Measurements from ENCODE around the gene SEMA4G.
A peak's percentile ranks its signal among the peaks of the same experiment; 100 is the strongest.

SEMA4G gene

GRCh38 chr10:100986952-100987684, 17.8 kb downstream of the SEMA4G start, which contains the start of the genes MRPL43 and TWNK:
Gene MRPL43, minus strand, starts transcription at chr10:100987497. Its CDS starts 54 bp downstream, at chr10:100987443.
Gene TWNK, plus strand, starts transcription at chr10:100987543. Its CDS starts 668 bp downstream, at chr10:100988211.
- Histone ChIP-seq H3K27ac (ENCODE audit: low read depth, low read length) (peak within 1 kb of the TSS; percentile 53), H3K27me3 (ENCODE audit: control insufficient read depth in 1 of 2, insufficient read depth in 2 of 2, low read length in 2 of 2) (no peaks in the 10 kb centered on the region), H3K4me1 (ENCODE audit: control insufficient read depth in 1 of 2, insufficient read depth in 2 of 2, low read length in 2 of 2) (peaks cover 28 to 31% of the 10 kb centered on the region in 2 donors), H3K9me3 (ENCODE audit: control insufficient read depth in 1 of 2, low read length in 2 of 2) (no peaks in the 10 kb centered on the region), H3K4me3 (ENCODE audit: low read depth in 1 of 2, low read length in 2 of 2) (peak within 1 kb of the TSS; percentile 92 to 94), H3K9ac (ENCODE audit: low read depth in 1 of 2, low read length in 2 of 2) (peak within 1 kb of the TSS; percentile 79 to 85), H3K36me3 (ENCODE audit: control insufficient read depth in 1 of 2, insufficient read depth in 2 of 2, low read length in 2 of 2) (peaks cover 13 to 38% of the 10 kb centered on the region in 2 donors)

GRCh38 chr10:100987685-100988049, 18.4 kb downstream of the SEMA4G start:
- Histone ChIP-seq H3K27me3 (ENCODE audit: control insufficient read depth in 1 of 2, insufficient read depth in 2 of 2, low read length in 2 of 2) (no peaks in the 10 kb centered on the region), H3K4me3 (ENCODE audit: low read depth in 1 of 2, low read length in 2 of 2) (peak overlapping the region; percentile 92 to 94), H3K9me3 (ENCODE audit: control insufficient read depth in 1 of 2, low read length in 2 of 2) (no peaks in the 10 kb centered on the region), H3K27ac (ENCODE audit: low read depth, low read length) (no peak overlapping the region), H3K9ac (ENCODE audit: low read depth in 1 of 2, low read length in 2 of 2) (peak overlapping the region; percentile 48 to 85), H3K4me1 (ENCODE audit: control insufficient read depth in 1 of 2, insufficient read depth in 2 of 2, low read length in 2 of 2) (peaks cover 28 to 31% of the 10 kb centered on the region in 2 donors), H3K36me3 (ENCODE audit: control insufficient read depth in 1 of 2, insufficient read depth in 2 of 2, low read length in 2 of 2) (peaks cover 13 to 33% of the 10 kb centered on the region in 2 donors)

GRCh38 chr10:100988166-100988565, 18.9 kb downstream of the SEMA4G start:
- Histone ChIP-seq H3K36me3 (ENCODE audit: control insufficient read depth in 1 of 2, insufficient read depth in 2 of 2, low read length in 2 of 2) (peaks cover 15 to 32% of the 10 kb centered on the region in 2 donors), H3K4me3 (ENCODE audit: low read depth in 1 of 2, low read length in 2 of 2) (peak overlapping the region; percentile 92 to 94), H3K27ac (ENCODE audit: low read depth, low read length) (no peak overlapping the region), H3K9me3 (ENCODE audit: control insufficient read depth in 1 of 2, low read length in 2 of 2) (no peaks in the 10 kb centered on the region), H3K27me3 (ENCODE audit: control insufficient read depth in 1 of 2, insufficient read depth in 2 of 2, low read length in 2 of 2) (no peaks in the 10 kb centered on the region), H3K4me1 (ENCODE audit: control insufficient read depth in 1 of 2, insufficient read depth in 2 of 2, low read length in 2 of 2) (peaks cover 28 to 31% of the 10 kb centered on the region in 2 donors), H3K9ac (ENCODE audit: low read depth in 1 of 2, low read length in 2 of 2) (peak overlapping the region; percentile 48 to 85)

GRCh38 chr10:100989088-100989487, 19.8 kb downstream of the SEMA4G start:
- Histone ChIP-seq H3K27ac (ENCODE audit: low read depth, low read length) (no peak overlapping the region), H3K9ac (ENCODE audit: low read depth in 1 of 2, low read length in 2 of 2) (no peak overlapping the region), H3K27me3 (ENCODE audit: control insufficient read depth in 1 of 2, insufficient read depth in 2 of 2, low read length in 2 of 2) (no peaks in the 10 kb centered on the region), H3K9me3 (ENCODE audit: control insufficient read depth in 1 of 2, low read length in 2 of 2) (no peaks in the 10 kb centered on the region), H3K4me1 (ENCODE audit: control insufficient read depth in 1 of 2, insufficient read depth in 2 of 2, low read length in 2 of 2) (peaks cover 28 to 31% of the 10 kb centered on the region in 2 donors), H3K36me3 (ENCODE audit: control insufficient read depth in 1 of 2, insufficient read depth in 2 of 2, low read length in 2 of 2) (peaks cover 18 to 33% of the 10 kb centered on the region in 2 donors), H3K4me3 (ENCODE audit: low read depth in 1 of 2, low read length in 2 of 2) (no peak overlapping the region)

GRCh38 chr10:100993986-100994708, 24.8 kb downstream of the SEMA4G start:
- H3K27ac ChIP-seq (ENCODE audit: low read depth, low read length) = no peak overlapping the region

GRCh38 chr10:100995181-100995580, 25.9 kb downstream of the SEMA4G start:
- Histone ChIP-seq H3K27me3 (ENCODE audit: control insufficient read depth in 1 of 2, insufficient read depth in 2 of 2, low read length in 2 of 2) (no peaks in the 10 kb centered on the region), H3K36me3 (ENCODE audit: control insufficient read depth in 1 of 2, insufficient read depth in 2 of 2, low read length in 2 of 2) (peaks cover 15 to 23% of the 10 kb centered on the region in 2 donors), H3K4me3 (ENCODE audit: low read depth in 1 of 2, low read length in 2 of 2) (no peak overlapping the region), H3K4me1 (ENCODE audit: control insufficient read depth in 1 of 2, insufficient read depth in 2 of 2, low read length in 2 of 2) (peaks cover 9 to 23% of the 10 kb centered on the region in 2 donors), H3K27ac (ENCODE audit: low read depth, low read length) (no peak overlapping the region), H3K9me3 (ENCODE audit: control insufficient read depth in 1 of 2, low read length in 2 of 2) (no peaks in the 10 kb centered on the region), H3K9ac (ENCODE audit: low read depth in 1 of 2, low read length in 2 of 2) (no peak overlapping the region)

More at GRCh38 chr10:100993986-100994708, 24.8 kb downstream of the SEMA4G start:
- H3K36me3 ChIP-seq (ENCODE audit: control insufficient read depth in 1 of 2, insufficient read depth in 2 of 2, low read length in 2 of 2) = peaks cover 18 to 25% of the 10 kb centered on the region in 2 donors
- peaks cover 6 to 19% of the 10 kb centered on the region in 2 donors for H3K4me1 ChIP-seq (ENCODE audit: control insufficient read depth in 1 of 2, insufficient read depth in 2 of 2, low read length in 2 of 2)
- no peak overlapping the region for H3K9ac ChIP-seq (ENCODE audit: low read depth in 1 of 2, low read length in 2 of 2)
- H3K27me3 ChIP-seq (ENCODE audit: control insufficient read depth in 1 of 2, insufficient read depth in 2 of 2, low read length in 2 of 2) = no peaks in the 10 kb centered on the region
- H3K4me3 ChIP-seq (ENCODE audit: low read depth in 1 of 2, low read length in 2 of 2) = no peak overlapping the region
- H3K9me3 ChIP-seq (ENCODE audit: control insufficient read depth in 1 of 2, low read length in 2 of 2) = no peaks in the 10 kb centered on the region

- Histone ChIP-seq H3K9me3 (ENCODE audit: control insufficient read depth in 1 of 2, low read length in 2 of 2) (no peaks in the 10 kb centered on the region), H3K4me3 (ENCODE audit: low read depth in 1 of 2, low read length in 2 of 2) (peak overlapping the region; percentile 89), H3K4me1 (ENCODE audit: control insufficient read depth in 1 of 2, insufficient read depth in 2 of 2, low read length in 2 of 2) (peaks cover 21 to 37% of the 10 kb centered on the region in 2 donors), H3K36me3 (ENCODE audit: control insufficient read depth in 1 of 2, insufficient read depth in 2 of 2, low read length in 2 of 2) (peaks cover 6 to 9% of the 10 kb centered on the region in 2 donors), H3K27me3 (ENCODE audit: control insufficient read depth in 1 of 2, insufficient read depth in 2 of 2, low read length in 2 of 2) (no peaks in the 10 kb centered on the region), H3K9ac (ENCODE audit: low read depth in 1 of 2, low read length in 2 of 2) (peak overlapping the region; percentile 72 to 76), H3K27ac (ENCODE audit: low read depth, low read length) (peak overlapping the region; percentile 96)
Observed at GRCh38 chr10:100996678-100997359, 27.5 kb downstream of the SEMA4G start.

- Histone ChIP-seq H3K9ac (ENCODE audit: low read depth in 1 of 2, low read length in 2 of 2) (peak overlapping the region; percentile 72 to 76), H3K27ac (ENCODE audit: low read depth, low read length) (peak overlapping the region; percentile 96), H3K27me3 (ENCODE audit: control insufficient read depth in 1 of 2, insufficient read depth in 2 of 2, low read length in 2 of 2) (no peaks in the 10 kb centered on the region), H3K36me3 (ENCODE audit: control insufficient read depth in 1 of 2, insufficient read depth in 2 of 2, low read length in 2 of 2) (peaks cover 6 to 9% of the 10 kb centered on the region in 2 donors), H3K9me3 (ENCODE audit: control insufficient read depth in 1 of 2, low read length in 2 of 2) (no peaks in the 10 kb centered on the region), H3K4me3 (ENCODE audit: low read depth in 1 of 2, low read length in 2 of 2) (peak overlapping the region; percentile 89), H3K4me1 (ENCODE audit: control insufficient read depth in 1 of 2, insufficient read depth in 2 of 2, low read length in 2 of 2) (peaks cover 25 to 44% of the 10 kb centered on the region in 2 donors)
Observed at GRCh38 chr10:100997360-100998182, 28.3 kb downstream of the SEMA4G start.

- peaks cover 2 to 10% of the 10 kb centered on the region in 2 donors for H3K36me3 ChIP-seq (ENCODE audit: control insufficient read depth in 1 of 2, insufficient read depth in 2 of 2, low read length in 2 of 2)
- H3K4me3 ChIP-seq (ENCODE audit: low read depth in 1 of 2, low read length in 2 of 2) = peak overlapping the region; percentile 89
- no peaks in the 10 kb centered on the region for H3K9me3 ChIP-seq (ENCODE audit: control insufficient read depth in 1 of 2, low read length in 2 of 2)
- no peaks in the 10 kb centered on the region for H3K27me3 ChIP-seq (ENCODE audit: control insufficient read depth in 1 of 2, insufficient read depth in 2 of 2, low read length in 2 of 2)
- peak overlapping the region; percentile 72 to 76 for H3K9ac ChIP-seq (ENCODE audit: low read depth in 1 of 2, low read length in 2 of 2)
- peaks cover 25 to 44% of the 10 kb centered on the region in 2 donors for H3K4me1 ChIP-seq (ENCODE audit: control insufficient read depth in 1 of 2, insufficient read depth in 2 of 2, low read length in 2 of 2)
- peak overlapping the region; percentile 96 for H3K27ac ChIP-seq (ENCODE audit: low read depth, low read length)
Observed at GRCh38 chr10:100998183-100998990, 29.1 kb downstream of the SEMA4G start.
